ENCODE results near the gene HES5. TPM values are rescaled to one million over a fixed set of nuclear protein-coding genes. Genes with fewer than 3 reads are reported as not detected.

The HES5 gene
- total and polyA plus RNA-seq, 10 of the 15 experiments (the other 5 are each of a cell fraction or from before 2014, with no cell fraction given), result 0.12 to 0.15 TPM; not detected in 8

GRCh38 chr1:2545754-2546514 lies 15.9 kb upstream of the HES5 start (continued):
- TF ChIP-seq USF2 (IDR thresholded peaks at IDR 0.05; ENCODE audit: borderline replicate concordance, low read depth, low read length), result peak; percentile 80
- peak; percentile 54; the same call in 1 of the 2 replicates for TF ChIP-seq TCF12 (IDR thresholded peaks at IDR 0.05; ENCODE audit: low read depth, low read length)
- TF ChIP-seq POU2F2 (IDR thresholded peaks at IDR 0.05; ENCODE audit: borderline replicate concordance, low read depth, low read length), result peak; percentile 89
- TF ChIP-seq SMARCA5 (IDR thresholded peaks at IDR 0.05), result peak; percentile 93
- peak; percentile 92 for TF ChIP-seq POLR2AphosphoS5 (IDR thresholded peaks at IDR 0.05; ENCODE audit: low read length)
- no peak for TF ChIP-seq MTA2 (IDR thresholded peaks at IDR 0.05; ENCODE audit: low read depth)
- peak; percentile 25; the same call in 1 of the 2 replicates for TF ChIP-seq MAX (IDR thresholded peaks at IDR 0.05; ENCODE audit: low read depth, low read length)
- peak; percentile 49; the same call in 1 of the 2 replicates for TF ChIP-seq YY1 (IDR thresholded peaks at IDR 0.05; ENCODE audit: low read depth, low read length)
- peak; percentile 68 for TF ChIP-seq TAF1 (IDR thresholded peaks at IDR 0.05; ENCODE audit: borderline replicate concordance, low read depth, low read length)
- TF ChIP-seq SIX5 (IDR thresholded peaks at IDR 0.05; ENCODE audit: low read depth, low read length, severe bottlenecking), result no peak
- no peak for TF ChIP-seq CBX5 (IDR thresholded peaks at IDR 0.05; ENCODE audit: low read depth)
- TF ChIP-seq ATF3 (IDR thresholded peaks at IDR 0.05; ENCODE audit: borderline replicate concordance, extremely low read depth, low read depth, low read length), result peak; percentile 52; the same call in 1 of the 2 replicates
- TF ChIP-seq BACH1 (IDR thresholded peaks at IDR 0.05; ENCODE audit: borderline replicate concordance), result peak; percentile 35; the same call in 1 of the 2 replicates
- peak in 1 of 2 experiments; percentile 33; a peak in 2 of 3 replicates for TF ChIP-seq EGR1 (IDR thresholded peaks at IDR 0.05; ENCODE audit: borderline replicate concordance in 1 of 2, low read depth in 2 of 2, low read length in 2 of 2)
- peak; percentile 90 for TF ChIP-seq USF1 (IDR thresholded peaks at IDR 0.05; ENCODE audit: borderline replicate concordance, extremely low read length, insufficient read depth, low read depth, low read length)
- TF ChIP-seq NFYB (IDR thresholded peaks at IDR 0.05; ENCODE audit: insufficient read depth, low read depth, low read length), result peak; percentile 78
- no peak for TF ChIP-seq ZNF274 (IDR thresholded peaks at IDR 0.05; ENCODE audit: insufficient read depth, insufficient read length)
- TF ChIP-seq HCFC1 (IDR thresholded peaks at IDR 0.05; ENCODE audit: low read length), result peak; percentile 7; the same call in 1 of the 2 replicates
- TF ChIP-seq PBX3 (IDR thresholded peaks at IDR 0.05; ENCODE audit: insufficient replicate concordance, low read depth, low read length), result no peak
- TF ChIP-seq DPF2 (IDR thresholded peaks at IDR 0.05), result 0 out of 2 replicates have a peak, but pooled peaks have one; percentile 80
